ENCODE data around the gene COL1A1.

- TF ChIP-seq GTF2F1 (IDR thresholded peaks at IDR 0.05; ENCODE audit: low read length) (no peak), KMT2B (CRISPR knock-in tag; IDR thresholded peaks at IDR 0.05) (no peak), CTCF (CRISPR knock-in tag; IDR thresholded peaks at IDR 0.05) (no peak), SMARCC2 (IDR thresholded peaks at IDR 0.05) (no peak), ZBTB7A (CRISPR knock-in tag; IDR thresholded peaks at IDR 0.05) (no peak), FOXA3 (CRISPR knock-in tag; IDR thresholded peaks at IDR 0.05) (no peak)
Observed at GRCh38 chr17:50168319-50168718, 33.1 kb downstream of the COL1A1 start.
